Spleen (tissue), 11 donors: Measurements from ENCODE around the gene PTPN3. TPM values are rescaled to one million over a fixed set of nuclear protein-coding genes. Genes with fewer than 3 reads are reported as not detected.
"Not testable (repeated sequence)": the region's sequence is repeated elsewhere in the genome, so short reads cannot be mapped to it uniquely, and the experiment has no call there.

Source experiments
- DNase-seq: peaks from one replicate; pipeline ENCODE4 v3.0.0-alpha.2; 2020
- H3K27ac ChIP-seq, 8 donors: fragments of 200-600 bp; sonication (generic) in 7 of 8; 1 replicate in 4 of 8; 2 replicates in 4 of 8; pipeline versions ENCODE4 v1.5.0 to v1.8.0; 2016 to 2021; ENCODE audit warnings: inconsistent platforms in 4 of 8, mild to moderate bottlenecking in 4 of 8, moderate library complexity in 1 of 8
- H3K27me3 ChIP-seq, 7 donors: fragments of 200-600 bp; sonication (generic) in 6 of 7; replicated peaks in 1 of 7; 1 replicate in 4 of 7; 2 replicates in 3 of 7; pipeline versions ENCODE4 v1.5.0 to v1.8.0; 2016 to 2021; ENCODE audit warnings: inconsistent platforms in 3 of 7, mild to moderate bottlenecking in 1 of 7
- H3K36me3 ChIP-seq, 6 donors: fragments of 200-600 bp; sonication (generic) in 5 of 6; 1 replicate in 4 of 6; 2 replicates in 2 of 6; pipeline versions ENCODE4 v1.5.0 to v1.8.0; 2016 to 2021; ENCODE audit warnings: inconsistent platforms in 2 of 6
- H3K4me1 ChIP-seq, 6 donors: fragments of 200-600 bp; sonication (generic) in 5 of 6; 1 replicate in 3 of 6; 2 replicates in 3 of 6; pipeline versions ENCODE4 v1.5.0 to v1.8.0; 2016 to 2021; ENCODE audit warnings: inconsistent platforms in 3 of 6
- H3K4me3 ChIP-seq, 8 donors: fragments of 200-600 bp; sonication (generic) in 7 of 8; 1 replicate in 4 of 8; 2 replicates in 4 of 8; pipeline versions ENCODE4 v1.5.0 to v1.8.0; 2016 to 2021; ENCODE audit warnings: inconsistent platforms in 4 of 8, mild to moderate bottlenecking in 4 of 8, moderate library complexity in 2 of 8
- H3K9me3 ChIP-seq, 8 donors: fragments of 200-600 bp; sonication (generic) in 7 of 8; 1 replicate in 4 of 8; 2 replicates in 4 of 8; pipeline versions ENCODE4 v1.5.0 to v1.8.0; 2016 to 2021; ENCODE audit warnings: inconsistent platforms in 4 of 8
- POLR2A ChIP-seq, 3 donors: fragments of 450-650 bp; IDR thresholded peaks; one replicate each; pipeline ENCODE4 v1.5.1; 2017; ENCODE audit warnings: antibody characterized with exemption in 3 of 3, mild to moderate bottlenecking in 1 of 3
- POLR2AphosphoS5 ChIP-seq, 3 donors: sonication (generic); formaldehyde crosslinking; IDR thresholded peaks; one replicate each; pipeline ENCODE4 v1.5.1; 2017; ENCODE audit warnings: antibody characterized with exemption in 3 of 3
- WGBS, 5 donors: extraction: QIAGEN DNeasy Blood & Tissue Kit in 3 of 5; methylation state at CpG; one replicate each; pipeline versions ENCODE4 v1.1.5 to v1.1.7; 2013 to 2018; 5-methylcytosine and 5-hydroxymethylcytosine counted together
- intact Hi-C: fragments of 100-400 bp; cut with DNase I; formaldehyde crosslinking; loops from one replicate; pipeline ENCODE4 v1.15.0; 2023; ENCODE audit warnings: low total_unique reads
- polyA plus RNA-seq, 3 donors: library from polyadenylated mRNA; stranded (reverse); fragments of 200-250 nt; gene quantifications; one replicate each; pipeline ENCODE4 v1.2.1, GENCODE V29; 2013
- total RNA-seq, 7 donors: library from RNA; depleted of rRNA in 3 of 7; stranded (reverse); fragments of >200 nt in 3 of 7; fragmentation: NEBNext Ultra II Directional in 4 of 7; extraction: Animal tissue kit (Norgen Biotek cat#: 25700) in 4 of 7; gene quantifications; one replicate each; pipeline versions ENCODE4 v1.1.0 to v1.2.1, GENCODE V29; 2016 to 2021
- TF ChIP-seq, protein P1 (sequence below), 11 experiments: fragments of 200-600 bp in 7 of 11; fragments of 450-650 bp in 4 of 11; sonication (generic) in 4 of 11; IDR thresholded peaks in 8 of 11; conservative IDR thresholded peaks in 3 of 11; 1 replicate in 7 of 11; 2 replicates in 4 of 11; pipeline versions ENCODE4 v1.4.0 to v1.8.0; 2016 to 2021; ENCODE audit warnings: antibody characterized with exemption in 11 of 11, inconsistent platforms in 4 of 11, mild to moderate bottlenecking in 1 of 11
- donor health status: healthy with polysubstance abuse.
- donor health status: DM: no; HTN: no; CAD: no; lungs with moderate emphysema.
- donor health status: DM: no; HTN: no; CAD: no.
- donor health status: Bipolar disorder and iron deficiency.
- donor health status: healthy.
- donor health status: DM: no; HTN: no; CAD: no.
- donor health status: DM: yes; HTN: yes; CAD: no.

The PTPN3 gene
- total and polyA plus RNA-seq, 10 donors: 0.20 to 1.7 (median 0.48) TPM

GRCh38 chr9:109537288-109537687, 39.2 kb upstream of the PTPN3 start:
- 57 to 65% (median 61%) methylated on average over 6 of the region's 6 CpGs for WGBS, 5 donors
- TF ChIP-seq POLR2A (IDR thresholded peaks at IDR 0.05): no peak
- H3K27ac ChIP-seq: no peak overlapping the region
- peaks cover 0 to 6% (median 0%) of the 10 kb centered on the region in 8 donors for H3K9me3 ChIP-seq
- no peak for DNase-seq
- no peak overlapping the region for H3K4me3 ChIP-seq
- H3K36me3 ChIP-seq: no peaks in the 10 kb centered on the region
- H3K27me3 ChIP-seq: peaks cover 0 to 29% (median 0%) of the 10 kb centered on the region in 7 donors
- intact Hi-C loops: no loop called here
- H3K4me1 ChIP-seq: no peaks in the 10 kb centered on the region

DNA sequence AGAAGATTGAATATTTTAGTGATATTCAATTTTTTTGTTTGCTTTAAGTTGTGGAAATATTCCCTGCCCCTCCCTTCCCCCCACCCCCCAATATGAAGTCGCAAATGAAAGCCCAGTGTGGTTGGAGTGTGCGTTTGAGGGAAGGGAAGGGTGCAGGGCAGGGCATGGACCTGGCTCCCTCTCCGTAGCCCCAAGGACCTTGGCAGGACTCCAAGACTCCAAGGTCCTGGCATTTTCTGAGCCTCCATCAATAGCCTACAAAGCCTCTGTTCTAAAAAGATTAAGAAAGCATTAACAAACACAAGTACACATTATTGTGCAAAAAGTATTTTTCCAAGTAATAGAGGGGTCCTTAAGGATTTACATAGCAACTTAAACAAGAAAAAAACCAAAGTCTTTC, 38.8 kb upstream of the PTPN3 start:
- Histone ChIP-seq H3K27me3 (peaks cover 0 to 29% (median 0%) of the 10 kb centered on the region in 7 donors), H3K27ac (no peak overlapping the region), H3K9me3 (peaks cover 0 to 6% (median 0%) of the 10 kb centered on the region in 8 donors), H3K4me1 (no peaks in the 10 kb centered on the region), H3K4me3 (no peak overlapping the region), H3K36me3 (no peaks in the 10 kb centered on the region)
- intact Hi-C loops: no loop called here
- 47 to 64% (median 55%) methylated on average over 3 of the region's 3 CpGs for WGBS, 5 donors
- no peak for DNase-seq
- TF ChIP-seq POLR2A (IDR thresholded peaks at IDR 0.05): no peak
- TF ChIP-seq POLR2AphosphoS5 (IDR thresholded peaks at IDR 0.05): no peak
- TF ChIP-seq, protein P1, sequence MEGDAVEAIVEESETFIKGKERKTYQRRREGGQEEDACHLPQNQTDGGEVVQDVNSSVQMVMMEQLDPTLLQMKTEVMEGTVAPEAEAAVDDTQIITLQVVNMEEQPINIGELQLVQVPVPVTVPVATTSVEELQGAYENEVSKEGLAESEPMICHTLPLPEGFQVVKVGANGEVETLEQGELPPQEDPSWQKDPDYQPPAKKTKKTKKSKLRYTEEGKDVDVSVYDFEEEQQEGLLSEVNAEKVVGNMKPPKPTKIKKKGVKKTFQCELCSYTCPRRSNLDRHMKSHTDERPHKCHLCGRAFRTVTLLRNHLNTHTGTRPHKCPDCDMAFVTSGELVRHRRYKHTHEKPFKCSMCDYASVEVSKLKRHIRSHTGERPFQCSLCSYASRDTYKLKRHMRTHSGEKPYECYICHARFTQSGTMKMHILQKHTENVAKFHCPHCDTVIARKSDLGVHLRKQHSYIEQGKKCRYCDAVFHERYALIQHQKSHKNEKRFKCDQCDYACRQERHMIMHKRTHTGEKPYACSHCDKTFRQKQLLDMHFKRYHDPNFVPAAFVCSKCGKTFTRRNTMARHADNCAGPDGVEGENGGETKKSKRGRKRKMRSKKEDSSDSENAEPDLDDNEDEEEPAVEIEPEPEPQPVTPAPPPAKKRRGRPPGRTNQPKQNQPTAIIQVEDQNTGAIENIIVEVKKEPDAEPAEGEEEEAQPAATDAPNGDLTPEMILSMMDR (IDR thresholded peaks at IDR 0.05 in 8 of 11, conservative IDR thresholded peaks at IDR 0.05 in 3 of 11): no peak

DNA sequence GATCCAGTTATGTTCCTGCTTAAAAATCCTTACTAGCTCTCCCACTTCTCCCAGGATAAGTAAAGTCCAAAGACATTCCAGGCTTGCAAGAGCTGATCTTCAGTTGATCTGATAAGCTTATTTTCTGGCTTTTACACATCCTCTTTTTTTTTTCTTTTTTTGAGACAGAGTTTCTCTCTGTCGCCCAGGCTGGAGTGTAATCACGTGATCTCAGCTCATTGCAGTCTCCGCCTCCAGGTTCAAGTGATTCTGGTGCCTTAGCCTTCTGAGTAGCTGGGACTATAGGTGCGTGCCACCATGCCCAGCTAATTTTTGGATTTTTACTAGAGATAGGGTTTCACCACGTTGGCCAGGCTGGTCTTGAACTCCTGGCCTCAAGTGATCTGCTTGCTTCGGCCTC, 37.3 kb upstream of the PTPN3 start:
- no peak overlapping the region for H3K4me3 ChIP-seq

DNA sequence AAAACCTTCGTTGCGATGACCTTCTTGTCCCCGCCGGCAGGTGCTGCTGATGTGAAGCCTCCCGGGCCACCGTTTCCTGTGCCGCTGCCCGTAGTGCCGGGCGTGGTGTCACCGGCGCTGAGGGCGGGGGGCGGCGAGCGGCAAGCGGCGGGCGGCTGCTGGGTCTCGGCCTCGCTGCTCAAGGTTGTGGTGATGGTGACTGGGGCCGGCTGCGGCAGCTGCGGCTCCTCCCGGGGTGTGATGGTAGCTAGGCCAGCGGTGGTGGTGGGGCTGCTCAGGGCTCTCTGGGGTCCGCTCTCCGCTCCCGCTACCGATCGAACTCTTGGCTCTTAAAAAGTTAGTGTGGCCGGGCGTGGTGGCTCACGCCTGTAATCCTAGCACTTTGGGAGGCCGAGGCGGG, 36.0 kb upstream of the PTPN3 start:
- TF ChIP-seq, protein P1 (IDR thresholded peaks at IDR 0.05 in 8 of 11, conservative IDR thresholded peaks at IDR 0.05 in 3 of 11): no peak
- TF ChIP-seq POLR2A (IDR thresholded peaks at IDR 0.05) (no peak), POLR2AphosphoS5 (IDR thresholded peaks at IDR 0.05) (no peak)
- peaks cover 0 to 6% (median 0%) of the 10 kb centered on the region in 8 donors for H3K9me3 ChIP-seq
- 88 to 96% (median 93%) methylated on average over 34 to 36 of the region's 36 CpGs for WGBS, 5 donors
- no peaks in the 10 kb centered on the region for H3K36me3 ChIP-seq
- DNase-seq: no peak
- H3K27me3 ChIP-seq: peaks cover 0 to 22% (median 0%) of the 10 kb centered on the region in 7 donors
- H3K4me1 ChIP-seq: no peaks in the 10 kb centered on the region
- no peak overlapping the region for H3K4me3 ChIP-seq
- intact Hi-C loops: no loop called here
- no peak overlapping the region for H3K27ac ChIP-seq

More for the DNA sequence above, 37.3 kb upstream of the PTPN3 start:
- H3K27ac ChIP-seq: no peak overlapping the region
- no peak for DNase-seq
- H3K27me3 ChIP-seq: peaks cover 0 to 29% (median 0%) of the 10 kb centered on the region in 7 donors
- intact Hi-C loops: no loop called here
- H3K4me1 ChIP-seq: no peaks in the 10 kb centered on the region
- WGBS, 5 donors: 72 to 85% (median 79%) methylated on average over 6 of the region's 6 CpGs
- no peaks in the 10 kb centered on the region for H3K36me3 ChIP-seq
- no peak for TF ChIP-seq POLR2A (IDR thresholded peaks at IDR 0.05)
- TF ChIP-seq, protein P1 (IDR thresholded peaks at IDR 0.05 in 8 of 11, conservative IDR thresholded peaks at IDR 0.05 in 3 of 11): no peak
- no peak for TF ChIP-seq POLR2AphosphoS5 (IDR thresholded peaks at IDR 0.05)
- H3K9me3 ChIP-seq: peaks cover 0 to 6% (median 0%) of the 10 kb centered on the region in 8 donors

DNA sequence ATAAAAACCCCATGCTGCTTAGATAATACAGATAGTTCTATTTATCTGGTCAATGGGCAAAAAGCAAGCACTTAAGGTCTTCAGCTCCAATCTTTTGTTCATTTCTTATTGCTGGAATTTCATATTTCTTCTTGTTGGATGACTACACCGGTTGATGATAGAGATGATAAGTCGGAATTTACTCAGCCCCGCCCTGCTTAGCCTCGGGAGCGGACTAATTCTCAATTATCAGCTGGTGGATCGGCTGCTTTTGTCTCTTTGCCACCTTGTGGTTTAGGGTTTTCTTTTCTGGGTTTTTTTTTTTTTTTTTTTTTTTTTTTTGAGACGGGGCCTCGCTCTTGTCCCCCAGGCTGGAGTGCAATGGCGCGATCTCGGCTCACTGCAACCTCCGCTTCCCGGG, 34.5 kb upstream of the PTPN3 start:
- DNase-seq, H3K4me3 ChIP-seq, H3K27ac ChIP-seq, H3K4me1 ChIP-seq, H3K9me3 ChIP-seq, H3K36me3 ChIP-seq, intact Hi-C loops: not testable (repeated sequence)
- WGBS, 5 donors: 77 to 94% (median 91%) methylated on average over 11 to 13 of the region's 13 CpGs
- peaks cover 0 to 22% (median 0%) of the 10 kb centered on the region in 7 donors for H3K27me3 ChIP-seq
